ENCODE data around the gene OR8J3. TPM values are rescaled to one million over a fixed set of nuclear protein-coding genes. Genes with fewer than 3 reads are reported as not detected.

The OR8J3 gene
- total and polyA plus RNA-seq, 8 donors, result not detected

DNA sequence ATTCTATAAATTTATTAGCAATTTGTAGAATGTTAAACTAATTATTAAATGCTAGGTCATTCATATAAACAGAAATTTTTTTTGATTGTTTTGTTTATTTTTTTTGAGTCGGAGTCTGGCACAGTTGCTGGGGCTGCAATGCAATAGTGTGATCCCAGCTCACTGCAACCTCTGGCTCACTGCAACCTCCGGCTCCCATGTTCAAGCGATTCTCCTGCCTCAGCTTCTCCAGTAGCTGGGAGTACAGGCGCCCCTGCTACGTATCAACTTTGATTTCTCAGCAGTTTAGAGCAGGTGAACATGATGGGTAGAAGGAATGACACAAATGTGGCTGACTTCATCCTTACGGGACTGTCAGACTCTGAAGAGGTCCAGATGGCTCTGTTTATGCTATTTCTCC lies 17.9 kb downstream of the OR8J3 start, which contains the start of gene OR8H3:
Gene OR8H3 (plus strand): TSS at position 301 of the 400 bp plus-strand sequence. CDS start 0 bp downstream, at position 301.
- TF ChIP-seq, protein P1, sequence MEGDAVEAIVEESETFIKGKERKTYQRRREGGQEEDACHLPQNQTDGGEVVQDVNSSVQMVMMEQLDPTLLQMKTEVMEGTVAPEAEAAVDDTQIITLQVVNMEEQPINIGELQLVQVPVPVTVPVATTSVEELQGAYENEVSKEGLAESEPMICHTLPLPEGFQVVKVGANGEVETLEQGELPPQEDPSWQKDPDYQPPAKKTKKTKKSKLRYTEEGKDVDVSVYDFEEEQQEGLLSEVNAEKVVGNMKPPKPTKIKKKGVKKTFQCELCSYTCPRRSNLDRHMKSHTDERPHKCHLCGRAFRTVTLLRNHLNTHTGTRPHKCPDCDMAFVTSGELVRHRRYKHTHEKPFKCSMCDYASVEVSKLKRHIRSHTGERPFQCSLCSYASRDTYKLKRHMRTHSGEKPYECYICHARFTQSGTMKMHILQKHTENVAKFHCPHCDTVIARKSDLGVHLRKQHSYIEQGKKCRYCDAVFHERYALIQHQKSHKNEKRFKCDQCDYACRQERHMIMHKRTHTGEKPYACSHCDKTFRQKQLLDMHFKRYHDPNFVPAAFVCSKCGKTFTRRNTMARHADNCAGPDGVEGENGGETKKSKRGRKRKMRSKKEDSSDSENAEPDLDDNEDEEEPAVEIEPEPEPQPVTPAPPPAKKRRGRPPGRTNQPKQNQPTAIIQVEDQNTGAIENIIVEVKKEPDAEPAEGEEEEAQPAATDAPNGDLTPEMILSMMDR (IDR thresholded peaks at IDR 0.05), result no peak
- FAIRE-seq, result no peak

DNA sequence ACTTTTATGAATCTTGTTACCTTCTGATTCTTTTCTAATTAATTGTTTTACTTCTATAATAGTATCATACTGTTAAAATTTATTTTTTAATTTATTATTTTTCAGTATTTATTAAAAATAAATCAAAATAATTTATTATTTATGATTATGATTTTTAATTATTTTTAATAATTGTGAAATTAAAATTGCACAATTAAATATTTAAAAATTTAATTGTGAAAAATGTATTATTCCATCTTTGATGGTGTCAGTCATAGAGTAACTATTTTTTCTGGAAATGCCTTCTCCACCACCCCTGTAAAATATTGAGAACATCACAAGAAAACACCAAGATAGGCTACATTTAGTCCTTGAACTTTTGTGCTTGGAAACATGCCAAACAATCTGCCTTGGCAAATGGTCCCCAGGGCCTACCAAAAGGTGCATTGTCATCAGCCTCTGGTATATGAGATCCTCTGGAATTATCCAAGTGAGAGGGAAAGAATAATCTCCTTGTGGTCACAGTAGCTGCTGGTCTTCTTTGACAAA lies 36.7 kb downstream of the OR8J3 start, which contains the start of gene OR8H2:
Gene OR8H2 (plus strand): TSS at position 478 of the 528 bp plus-strand sequence. CDS start 1,356 bp downstream, outside the sequence.
- Histone ChIP-seq H3K9me3 (no peaks in the 10 kb centered on the region), H3K4me1 (no peaks in the 10 kb centered on the region), H3K4me3 (no peak within 1 kb of the TSS), H3K27ac (no peak within 1 kb of the TSS), H3K27me3 (no peaks in the 10 kb centered on the region), H3K36me3 (no peaks in the 10 kb centered on the region)
- ATAC-seq, result no peak
- FAIRE-seq, result peak; percentile 91
- intact Hi-C loops (cut with DNase I), result no loop called here
- no peak for DNase-seq
- TF ChIP-seq, protein P1 (IDR thresholded peaks at IDR 0.05), result no peak

More for the DNA sequence above, 17.9 kb downstream of the OR8J3 start, which contains the start of gene OR8H3:
- Histone ChIP-seq H3K27ac (no peak within 1 kb of the TSS), H3K4me1 (no peaks in the 10 kb centered on the region), H3K27me3 (no peaks in the 10 kb centered on the region), H3K9me3 (no peaks in the 10 kb centered on the region), H3K36me3 (no peaks in the 10 kb centered on the region), H3K4me3 (no peak within 1 kb of the TSS)
- no peak for DNase-seq
- no peak for ATAC-seq
- WGBS, 2 donors, result 59 to 78% methylated on average over 6 of the region's 6 CpGs
- intact Hi-C loops (cut with DNase I), result no loop called here

DNA sequence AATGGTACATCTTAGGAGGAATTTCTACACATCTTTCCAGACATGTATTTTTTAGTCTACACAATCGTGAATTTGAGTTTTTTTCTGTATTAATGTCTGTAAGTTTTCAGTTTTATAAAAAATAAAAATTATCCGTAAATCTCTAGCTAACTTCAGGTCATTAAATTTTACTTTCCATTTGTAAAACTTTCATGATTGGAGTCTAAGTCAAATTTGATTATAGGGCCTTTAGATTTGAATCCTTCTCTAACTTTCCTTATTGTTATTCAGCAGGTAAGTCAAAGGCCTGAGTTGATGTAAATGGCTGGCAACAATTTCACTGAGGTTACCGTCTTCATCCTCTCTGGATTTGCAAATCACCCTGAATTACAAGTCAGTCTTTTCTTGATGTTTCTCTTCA lies 47.0 kb downstream of the OR8J3 start, which contains the start of gene OR8I2:
Gene OR8I2 (plus strand): TSS at position 301 of the 400 bp plus-strand sequence. CDS start 0 bp downstream, at position 301.
- no peak within 1 kb of the TSS for H3K27ac ChIP-seq
- H3K4me1 ChIP-seq, result no peaks in the 10 kb centered on the region
- 68 to 70% methylated on average over 3 of the region's 3 CpGs for WGBS, 2 donors
- H3K36me3 ChIP-seq, result no peaks in the 10 kb centered on the region
- DNase-seq, result no peak
- no peaks in the 10 kb centered on the region for H3K9me3 ChIP-seq
- intact Hi-C loops (cut with DNase I), result no loop called here
- no peak for ATAC-seq
- no peaks in the 10 kb centered on the region for H3K27me3 ChIP-seq
- no peak for FAIRE-seq
- H3K4me3 ChIP-seq, result no peak within 1 kb of the TSS
- TF ChIP-seq, protein P1 (IDR thresholded peaks at IDR 0.05), result no peak

DNA sequence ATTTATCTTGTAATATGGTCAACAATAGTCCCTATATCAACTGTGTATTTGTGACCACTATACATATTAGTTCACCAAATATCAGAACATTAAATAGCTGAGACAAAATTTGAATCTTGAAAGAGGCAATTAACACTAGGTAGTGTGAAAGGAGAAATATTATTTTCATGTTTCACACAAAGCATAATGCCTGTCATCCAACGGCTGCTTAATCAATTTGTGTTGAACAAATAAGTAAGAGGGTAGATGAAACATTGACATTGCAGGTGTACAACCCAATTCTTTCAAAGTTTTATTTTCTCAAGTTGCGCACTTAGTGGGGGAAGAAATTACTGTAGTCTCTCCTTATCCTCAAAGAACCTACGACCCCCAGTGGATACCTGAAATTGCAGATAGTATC lies 50.3 kb downstream of the OR8J3 start:
- DNase-seq (no peak), FAIRE-seq (no peak), ATAC-seq (no peak)
- no peaks in the 10 kb centered on the region for H3K4me1 ChIP-seq
- intact Hi-C loops (cut with DNase I), result no loop called here
- no peaks in the 10 kb centered on the region for H3K9me3 ChIP-seq
- WGBS, 2 donors, result 38 to 54% methylated on average over 3 of the region's 3 CpGs
- no peaks in the 10 kb centered on the region for H3K36me3 ChIP-seq
- H3K27me3 ChIP-seq, result no peaks in the 10 kb centered on the region
- no peak overlapping the region for H3K27ac ChIP-seq
- TF ChIP-seq, protein P1 (IDR thresholded peaks at IDR 0.05), result no peak
- no peak overlapping the region for H3K4me3 ChIP-seq

Other genes with a start within 250 kb of the OR8J3 start
- not detected for gene OR5W2, start 225.6 kb downstream of the OR8J3 start, total RNA-seq
- not detected for gene OR5W2, start 225.6 kb downstream of the OR8J3 start, polyA plus RNA-seq
- gene OR5I1, start 203.8 kb downstream of the OR8J3 start, total RNA-seq, result not detected
- gene OR5I1, start 203.8 kb downstream of the OR8J3 start, polyA plus RNA-seq, result not detected
- not detected for gene OR10AG1, start 170.3 kb downstream of the OR8J3 start, total RNA-seq
- gene OR10AG1, start 170.3 kb downstream of the OR8J3 start, polyA plus RNA-seq, result not detected
- gene OR5F1, start 145.6 kb downstream of the OR8J3 start, total RNA-seq, result not detected
- not detected for gene OR5F1, start 145.6 kb downstream of the OR8J3 start, polyA plus RNA-seq
- gene OR5AS1, start 112.5 kb downstream of the OR8J3 start, total RNA-seq, result not detected
- gene OR5AS1, start 112.5 kb downstream of the OR8J3 start, polyA plus RNA-seq, result not detected
- not detected for gene OR8I2, start 46.9 kb downstream of the OR8J3 start, total RNA-seq
- gene OR8I2, start 46.9 kb downstream of the OR8J3 start, polyA plus RNA-seq, result not detected
- not detected for gene OR8H2, start 36.5 kb downstream of the OR8J3 start, total RNA-seq
- gene OR8H2, start 36.5 kb downstream of the OR8J3 start, polyA plus RNA-seq, result not detected
- not detected for gene OR8H3, start 17.8 kb downstream of the OR8J3 start, total RNA-seq
- not detected for gene OR8H3, start 17.8 kb downstream of the OR8J3 start, polyA plus RNA-seq
- gene OR8K5, start 20.1 kb upstream of the OR8J3 start, total RNA-seq, result not detected
- gene OR8K5, start 20.1 kb upstream of the OR8J3 start, polyA plus RNA-seq, result not detected
- gene OR5J2, start 36.4 kb upstream of the OR8J3 start, total RNA-seq, result not detected
- gene OR5J2, start 36.4 kb upstream of the OR8J3 start, polyA plus RNA-seq, result not detected
- not detected for gene OR5T2, start 94.1 kb upstream of the OR8J3 start, total RNA-seq
- not detected for gene OR5T2, start 94.1 kb upstream of the OR8J3 start, polyA plus RNA-seq
- not detected for gene OR5T3, start 112.1 kb upstream of the OR8J3 start, total RNA-seq
- not detected for gene OR5T3, start 112.1 kb upstream of the OR8J3 start, polyA plus RNA-seq
- not detected for gene OR5T1, start 134.0 kb upstream of the OR8J3 start, total RNA-seq
- not detected for gene OR5T1, start 134.0 kb upstream of the OR8J3 start, polyA plus RNA-seq
- not detected for gene OR8H1, start 152.1 kb upstream of the OR8J3 start, total RNA-seq
- gene OR8H1, start 152.1 kb upstream of the OR8J3 start, polyA plus RNA-seq, result not detected
- not detected for gene OR8K3, start 174.9 kb upstream of the OR8J3 start, total RNA-seq
- gene OR8K3, start 174.9 kb upstream of the OR8J3 start, polyA plus RNA-seq, result not detected
- gene OR8K1, start 205.8 kb upstream of the OR8J3 start, total RNA-seq, result not detected
- not detected for gene OR8K1, start 205.8 kb upstream of the OR8J3 start, polyA plus RNA-seq
- gene OR8J1, start 214.1 kb upstream of the OR8J3 start, total RNA-seq, result not detected
- not detected for gene OR8J1, start 214.1 kb upstream of the OR8J3 start, polyA plus RNA-seq
- not detected for gene OR8U1, start 235.4 kb upstream of the OR8J3 start, total RNA-seq
- under 1 TPM in 1 of 2 donors, not detected in 1; 0.09 TPM for gene OR8U1, start 235.4 kb upstream of the OR8J3 start, polyA plus RNA-seq

Measured in pancreas (tissue), 10 donors.